NCI-H187 treated with DMSO at 0.1 percent for 48 hours (cell line): ENCODE measurements around the gene ARHGAP15.

Experiments used
- DNase-seq: peaks from one replicate; lab custom pipeline; 2025; lab: John Stamatoyannopoulos, UW

ARHGAP15 gene

GRCh38 chr2:143690235-143690634 is 561.0 kb downstream of the ARHGAP15 start:
- DNase-seq = no peak

GRCh38 chr2:143691121-143691520 is 561.9 kb downstream of the ARHGAP15 start:
- DNase-seq = no peak

GRCh38 chr2:143692162-143692561 is 562.9 kb downstream of the ARHGAP15 start:
- no peak for DNase-seq

GRCh38 chr2:143692967-143693366 is 563.7 kb downstream of the ARHGAP15 start:
- no peak for DNase-seq

- DNase-seq = no peak
Measured at GRCh38 chr2:143694335-143694734, 565.1 kb downstream of the ARHGAP15 start.

GRCh38 chr2:143696651-143697050 is 567.4 kb downstream of the ARHGAP15 start:
- no peak for DNase-seq

GRCh38 chr2:143697744-143698143 is 568.5 kb downstream of the ARHGAP15 start:
- no peak for DNase-seq

- no peak for DNase-seq
Measured at GRCh38 chr2:143698352-143698751, 569.1 kb downstream of the ARHGAP15 start.

GRCh38 chr2:143698888-143699570 is 569.8 kb downstream of the ARHGAP15 start:
- DNase-seq = no peak

GRCh38 chr2:143700865-143701264 is 571.6 kb downstream of the ARHGAP15 start:
- no peak for DNase-seq

GRCh38 chr2:143701785-143702184 is 572.6 kb downstream of the ARHGAP15 start:
- DNase-seq = no peak

- DNase-seq = no peak
Measured at GRCh38 chr2:143702931-143703330, 573.7 kb downstream of the ARHGAP15 start.

- DNase-seq = no peak
Measured at GRCh38 chr2:143704451-143705106, 575.4 kb downstream of the ARHGAP15 start.

GRCh38 chr2:143705108-143705707 is 576.0 kb downstream of the ARHGAP15 start:
- no peak for DNase-seq

- no peak for DNase-seq
Measured at GRCh38 chr2:143706354-143706753, 577.1 kb downstream of the ARHGAP15 start.

GRCh38 chr2:143708682-143709081 is 579.5 kb downstream of the ARHGAP15 start:
- no peak for DNase-seq

- no peak for DNase-seq
Measured at GRCh38 chr2:143710196-143710595, 581.0 kb downstream of the ARHGAP15 start.

GRCh38 chr2:143710879-143711278 is 581.7 kb downstream of the ARHGAP15 start:
- no peak for DNase-seq

GRCh38 chr2:143716522-143716921 is 587.3 kb downstream of the ARHGAP15 start:
- no peak for DNase-seq

- DNase-seq = no peak
Measured at GRCh38 chr2:143717053-143717452, 587.8 kb downstream of the ARHGAP15 start.

- DNase-seq = no peak
Measured at GRCh38 chr2:143717536-143718168, 588.4 kb downstream of the ARHGAP15 start.

GRCh38 chr2:143718745-143719144 is 589.5 kb downstream of the ARHGAP15 start:
- DNase-seq = no peak

GRCh38 chr2:143719406-143719805 is 590.2 kb downstream of the ARHGAP15 start:
- DNase-seq = no peak
